Esophagus squamous epithelium (tissue), 4 donors: ENCODE data around the gene GNG2.

ENCODE experiments used
- POLR2A ChIP-seq, 4 donors: fragments of 450-650 bp; IDR thresholded peaks; one replicate each; pipeline ENCODE4 v1.6.1; 2017; ENCODE audit warnings: antibody characterized with exemption in 4 of 4, mild to moderate bottlenecking in 4 of 4, moderate library complexity in 3 of 4
- TF ChIP-seq, protein P1 (sequence below), 6 experiments: fragments of 450-650 bp in 4 of 6; fragments of 200-600 bp in 2 of 6; sonication (generic) in 2 of 6; IDR thresholded peaks; one replicate each; pipeline ENCODE4 v1.5.1; 2016 to 2019; ENCODE audit warnings: antibody characterized with exemption in 6 of 6, mild to moderate bottlenecking in 4 of 6, moderate library complexity in 4 of 6

- TF ChIP-seq, protein P1, sequence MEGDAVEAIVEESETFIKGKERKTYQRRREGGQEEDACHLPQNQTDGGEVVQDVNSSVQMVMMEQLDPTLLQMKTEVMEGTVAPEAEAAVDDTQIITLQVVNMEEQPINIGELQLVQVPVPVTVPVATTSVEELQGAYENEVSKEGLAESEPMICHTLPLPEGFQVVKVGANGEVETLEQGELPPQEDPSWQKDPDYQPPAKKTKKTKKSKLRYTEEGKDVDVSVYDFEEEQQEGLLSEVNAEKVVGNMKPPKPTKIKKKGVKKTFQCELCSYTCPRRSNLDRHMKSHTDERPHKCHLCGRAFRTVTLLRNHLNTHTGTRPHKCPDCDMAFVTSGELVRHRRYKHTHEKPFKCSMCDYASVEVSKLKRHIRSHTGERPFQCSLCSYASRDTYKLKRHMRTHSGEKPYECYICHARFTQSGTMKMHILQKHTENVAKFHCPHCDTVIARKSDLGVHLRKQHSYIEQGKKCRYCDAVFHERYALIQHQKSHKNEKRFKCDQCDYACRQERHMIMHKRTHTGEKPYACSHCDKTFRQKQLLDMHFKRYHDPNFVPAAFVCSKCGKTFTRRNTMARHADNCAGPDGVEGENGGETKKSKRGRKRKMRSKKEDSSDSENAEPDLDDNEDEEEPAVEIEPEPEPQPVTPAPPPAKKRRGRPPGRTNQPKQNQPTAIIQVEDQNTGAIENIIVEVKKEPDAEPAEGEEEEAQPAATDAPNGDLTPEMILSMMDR (IDR thresholded peaks at IDR 0.05), result no peak
- no peak for TF ChIP-seq POLR2A (IDR thresholded peaks at IDR 0.05)
These were observed 56.8 kb downstream of the GNG2 start for GRCh38 chr14:51917193-51917592.
